ENCODE measurements around the gene EXOC4. TPM values are rescaled to one million over a fixed set of nuclear protein-coding genes. Genes with fewer than 3 reads are reported as not detected.
A peak's percentile ranks its signal among the peaks of the same experiment; 100 is the strongest.

EXOC4 gene
- total RNA-seq, 1 donor from 2014 or later: 145 TPM

GRCh38 chr7:133742709-133743538 lies 490.0 kb downstream of the EXOC4 start:
- Mint-ChIP-seq H3K9me3 (ENCODE audit: low read depth) (no peaks in the 10 kb centered on the region), H3K4me3 (ENCODE audit: low read depth) (no peak overlapping the region), H3K27ac (no peak overlapping the region), H3K36me3 (ENCODE audit: insufficient read depth) (no peaks in the 10 kb centered on the region), H3K27me3 (no peaks in the 10 kb centered on the region), H3K4me1 (ENCODE audit: low read depth) (peaks cover 20% of the 10 kb centered on the region)
- peak; percentile 58 for TF ChIP-seq CTCF (IDR thresholded peaks at IDR 0.05; ENCODE audit: unreplicated experiment)
- DNase-seq (ENCODE audit: low spot score, unreplicated experiment): no peak

- no peak for TF ChIP-seq CTCF (IDR thresholded peaks at IDR 0.05; ENCODE audit: unreplicated experiment)
- Mint-ChIP-seq H3K4me1 (ENCODE audit: low read depth) (peaks cover 23% of the 10 kb centered on the region), H3K4me3 (ENCODE audit: low read depth) (no peak overlapping the region), H3K27me3 (no peaks in the 10 kb centered on the region), H3K9me3 (ENCODE audit: low read depth) (no peaks in the 10 kb centered on the region), H3K36me3 (ENCODE audit: insufficient read depth) (no peaks in the 10 kb centered on the region), H3K27ac (no peak overlapping the region)
- DNase-seq (ENCODE audit: low spot score, unreplicated experiment): no peak
These were observed 491.6 kb downstream of the EXOC4 start for GRCh38 chr7:133744451-133744850.

GRCh38 chr7:133746305-133746704 lies 493.4 kb downstream of the EXOC4 start:
- Mint-ChIP-seq H3K36me3 (ENCODE audit: insufficient read depth) (no peaks in the 10 kb centered on the region), H3K4me1 (ENCODE audit: low read depth) (peaks cover 23% of the 10 kb centered on the region), H3K27ac (peak overlapping the region; percentile 89), H3K9me3 (ENCODE audit: low read depth) (no peaks in the 10 kb centered on the region), H3K27me3 (no peaks in the 10 kb centered on the region), H3K4me3 (ENCODE audit: low read depth) (no peak overlapping the region)
- no peak for DNase-seq (ENCODE audit: low spot score, unreplicated experiment)
- TF ChIP-seq CTCF (IDR thresholded peaks at IDR 0.05; ENCODE audit: unreplicated experiment): no peak

GRCh38 chr7:133746847-133747246 lies 494.0 kb downstream of the EXOC4 start:
- DNase-seq (ENCODE audit: low spot score, unreplicated experiment): no peak
- TF ChIP-seq CTCF (IDR thresholded peaks at IDR 0.05; ENCODE audit: unreplicated experiment): no peak
- no peak overlapping the region for H3K4me3 Mint-ChIP-seq (ENCODE audit: low read depth)
- no peaks in the 10 kb centered on the region for H3K36me3 Mint-ChIP-seq (ENCODE audit: insufficient read depth)
- no peaks in the 10 kb centered on the region for H3K9me3 Mint-ChIP-seq (ENCODE audit: low read depth)
- H3K27me3 Mint-ChIP-seq: no peaks in the 10 kb centered on the region
- peak overlapping the region; percentile 89 for H3K27ac Mint-ChIP-seq
- H3K4me1 Mint-ChIP-seq (ENCODE audit: low read depth): peaks cover 23% of the 10 kb centered on the region

- Mint-ChIP-seq H3K27me3 (no peaks in the 10 kb centered on the region), H3K4me1 (ENCODE audit: low read depth) (peaks cover 17% of the 10 kb centered on the region), H3K4me3 (ENCODE audit: low read depth) (no peak overlapping the region), H3K36me3 (ENCODE audit: insufficient read depth) (no peaks in the 10 kb centered on the region), H3K27ac (peak overlapping the region; percentile 20), H3K9me3 (ENCODE audit: low read depth) (no peaks in the 10 kb centered on the region)
- no peak for TF ChIP-seq CTCF (IDR thresholded peaks at IDR 0.05; ENCODE audit: unreplicated experiment)
- DNase-seq (ENCODE audit: low spot score, unreplicated experiment): no peak
These were observed 495.8 kb downstream of the EXOC4 start for GRCh38 chr7:133748443-133749407.

All from progenitor cell of endocrine pancreas (in vitro differentiated cells).